T-helper 2 cell (primary cell): ENCODE measurements around the gene LPA.

Experiments used
- DNase-seq, 5 experiments: peaks; one replicate each; pipeline versions ENCODE4 v3.0.0 to v3.0.0-alpha.2; 2012 to 2022

Gene LPA

GRCh38 chr6:160510976-160511617, 153.0 kb downstream of the LPA start:
- no peak for DNase-seq

DNA sequence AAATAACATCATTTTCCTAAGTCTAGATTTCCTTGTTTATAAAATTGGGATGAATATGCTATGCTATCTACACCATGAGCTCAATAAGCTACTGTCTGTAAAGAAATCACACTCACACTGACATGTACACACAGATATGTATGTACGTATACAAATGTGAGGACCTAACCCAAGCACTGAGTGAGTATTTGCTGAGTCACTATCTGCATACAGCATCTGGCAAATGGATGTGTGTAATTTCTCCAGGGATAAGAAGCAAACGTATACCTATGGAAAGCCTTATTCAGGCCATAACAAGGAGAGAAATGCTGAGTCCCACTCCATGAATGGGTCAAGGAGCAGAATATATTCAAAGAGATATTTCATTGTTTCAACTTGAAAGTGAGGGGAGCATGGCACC, 153.9 kb downstream of the LPA start:
- no peak for DNase-seq

- no peak for DNase-seq
Observed at GRCh38 chr6:160509610-160510009, 154.5 kb downstream of the LPA start.

- DNase-seq, result no peak
Observed at GRCh38 chr6:160508599-160508998, 155.5 kb downstream of the LPA start.

DNA sequence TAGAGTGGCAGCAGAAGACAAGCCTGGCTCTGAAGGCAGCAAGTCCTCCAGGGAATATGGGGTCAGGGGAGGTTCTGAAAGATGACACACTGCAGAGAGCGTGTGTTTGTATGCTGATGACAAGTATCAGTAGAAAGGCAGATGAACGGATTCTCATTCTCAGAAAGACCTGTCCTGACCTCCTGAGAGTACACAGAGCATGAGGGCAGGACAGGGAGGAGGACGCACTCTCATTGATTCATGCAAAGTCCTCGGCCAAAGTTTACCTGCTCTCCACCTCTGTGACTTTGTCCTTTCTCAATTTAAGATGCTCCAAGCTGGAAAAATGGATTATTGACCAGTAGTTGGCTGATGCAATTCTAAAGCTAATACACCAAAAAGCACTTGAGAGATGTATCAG, 156.7 kb downstream of the LPA start:
- no peak for DNase-seq

GRCh38 chr6:160505970-160506369, 158.1 kb downstream of the LPA start:
- no peak for DNase-seq

DNA sequence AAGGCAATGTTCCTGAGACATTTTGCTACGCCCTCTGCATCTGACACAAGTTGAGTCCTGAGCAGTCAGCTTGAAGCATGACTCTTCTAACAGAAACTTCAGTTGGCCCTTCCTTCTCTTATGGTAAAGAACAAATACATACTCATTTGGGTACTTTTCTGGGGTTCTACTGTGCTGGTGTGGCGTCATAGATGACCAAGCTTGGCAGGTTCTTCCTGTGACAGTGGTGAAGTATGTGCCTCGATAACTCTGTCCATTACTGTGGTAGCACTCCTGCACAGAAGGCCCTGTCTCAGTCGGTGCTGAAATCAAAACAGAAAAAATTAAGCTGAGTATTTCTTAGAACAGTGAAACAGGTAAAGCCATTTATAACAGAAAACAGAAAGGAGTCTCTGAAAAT, 163.4 kb downstream of the LPA start:
- DNase-seq, result peak in 1 of 5 experiments; percentile 83

- no peak for DNase-seq
Observed at GRCh38 chr6:160494576-160494975, 169.5 kb downstream of the LPA start.

DNA sequence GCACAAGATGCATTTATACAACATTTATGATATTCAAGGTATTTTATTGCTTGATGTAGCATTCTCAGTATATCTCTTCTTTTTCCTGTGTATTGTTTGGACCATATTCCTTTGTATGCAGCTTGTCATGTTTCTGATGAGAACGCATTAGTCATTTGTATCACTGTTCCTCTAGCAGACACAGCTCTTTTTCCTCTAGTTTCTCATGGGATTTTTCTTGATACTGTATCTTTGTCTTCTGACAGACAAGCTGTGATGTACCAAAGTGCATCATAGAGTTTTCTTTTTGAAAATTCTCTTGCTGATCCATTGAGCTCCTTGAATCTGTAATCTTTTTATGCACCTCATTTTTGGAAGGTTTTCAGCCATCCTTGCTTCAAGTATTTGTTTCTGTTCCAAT, 175.0 kb downstream of the LPA start:
- DNase-seq, result no peak

DNA sequence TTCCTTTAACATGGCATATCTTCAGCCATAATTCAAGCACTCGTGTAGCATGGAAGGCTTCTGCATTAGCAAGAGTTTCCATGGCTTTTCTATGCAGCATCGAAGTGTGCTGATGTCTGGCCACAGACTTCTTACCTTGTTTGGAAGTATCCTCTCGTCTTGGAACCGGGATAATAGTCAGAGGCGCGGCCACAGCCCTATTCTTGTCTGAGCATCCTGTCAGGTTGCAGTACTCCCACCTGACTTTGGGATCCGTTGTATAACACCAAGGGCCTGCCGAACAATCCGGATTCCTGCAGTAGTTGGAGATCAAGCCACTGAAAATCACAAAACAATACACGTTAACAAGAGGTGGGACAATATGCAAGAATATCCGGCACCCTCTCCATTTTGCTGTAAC, 177.0 kb downstream of the LPA start:
- no peak for DNase-seq
